H9 (cell line): ENCODE data around the gene TRPV6. TPM values are rescaled to one million over a fixed set of nuclear protein-coding genes. Genes with fewer than 3 reads are reported as not detected.

ENCODE experiments used
- DNase-seq: peaks from one replicate; pipeline ENCODE4 v3.0.0-alpha.2; 2017
- H2AFZ ChIP-seq: one replicate; pipeline ENCODE4 v1.6.1; 2013; ENCODE audit warnings: mild to moderate bottlenecking, low read length, control low read depth, moderate library complexity
- H2AK5ac ChIP-seq: 2 replicates; pipeline ENCODE4 v1.6.1; 2013; ENCODE audit warnings: low read length, control low read depth, mixed read lengths; ENCODE audit not compliant: insufficient read length
- H2BK120ac ChIP-seq: one replicate; pipeline ENCODE4 v1.6.1; 2013; ENCODE audit warnings: low read depth, mild to moderate bottlenecking, low read length, control low read depth, inconsistent platforms; ENCODE audit not compliant: poor library complexity, severe bottlenecking
- H2BK12ac ChIP-seq: 2 replicates; pipeline ENCODE4 v1.6.1; 2013; ENCODE audit warnings: low read length, control low read depth, mixed read lengths, low read depth; ENCODE audit not compliant: insufficient read length
- H2BK15ac ChIP-seq: 2 replicates; pipeline ENCODE4 v1.6.1; 2013; ENCODE audit warnings: low read depth, low read length, control low read depth
- H2BK20ac ChIP-seq: one replicate; pipeline ENCODE4 v1.6.1; 2013; ENCODE audit warnings: low read depth, mild to moderate bottlenecking, low read length, control low read depth, inconsistent platforms; ENCODE audit not compliant: poor library complexity, severe bottlenecking
- H2BK5ac ChIP-seq: 2 replicates; pipeline ENCODE4 v1.6.1; 2013; ENCODE audit warnings: low read length, control low read depth, mixed read lengths; ENCODE audit not compliant: insufficient read length
- H3K14ac ChIP-seq: 2 replicates; pipeline ENCODE4 v1.6.1; 2013; ENCODE audit warnings: low read length, control low read depth; ENCODE audit not compliant: insufficient read depth
- H3K18ac ChIP-seq: 2 replicates; pipeline ENCODE4 v1.6.1; 2013; ENCODE audit warnings: low read depth, mild to moderate bottlenecking, mixed read lengths, low read length, control low read depth; ENCODE audit not compliant: insufficient read length
- H3K23ac ChIP-seq: 2 replicates; pipeline ENCODE4 v1.6.1; 2013; ENCODE audit warnings: low read length, control low read depth, mixed read lengths, low read depth; ENCODE audit not compliant: insufficient read length
- H3K23me2 ChIP-seq: 2 replicates; pipeline ENCODE4 v1.6.1; 2013; ENCODE audit warnings: low read depth, mild to moderate bottlenecking, mixed read lengths, low read length, control low read depth; ENCODE audit not compliant: insufficient read length, poor library complexity, severe bottlenecking
- H3K27ac ChIP-seq: 2 replicates; pipeline ENCODE4 v1.5.1; 2013; ENCODE audit warnings: low read length, control low read depth, mixed read lengths, low read depth; ENCODE audit not compliant: insufficient read length
- H3K27me3 ChIP-seq: 2 replicates; pipeline ENCODE4 v1.6.1; 2013; ENCODE audit warnings: low read length, control low read depth, inconsistent platforms; ENCODE audit not compliant: insufficient read depth
- H3K4ac ChIP-seq: 2 replicates; pipeline ENCODE4 v1.6.1; 2013; ENCODE audit warnings: low read depth, mild to moderate bottlenecking, control low read depth, inconsistent platforms, low read length, moderate library complexity
- H3K4me1 ChIP-seq: 2 replicates; pipeline ENCODE4 v1.6.1; 2013; ENCODE audit warnings: low read length, control low read depth, inconsistent platforms; ENCODE audit not compliant: insufficient read depth
- H3K4me2 ChIP-seq: 2 replicates; pipeline ENCODE4 v1.6.1; 2013; ENCODE audit warnings: low read length, control low read depth, mixed read lengths; ENCODE audit not compliant: insufficient read length, insufficient read depth
- H3K56ac ChIP-seq: 2 replicates; pipeline ENCODE4 v1.6.1; 2013; ENCODE audit warnings: low read depth, mild to moderate bottlenecking, mixed read lengths, low read length, control low read depth; ENCODE audit not compliant: insufficient read length
- H3K79me1 ChIP-seq: 2 replicates; pipeline ENCODE4 v1.6.1; 2013; ENCODE audit warnings: low read depth, mild to moderate bottlenecking, moderate library complexity, low read length, control low read depth, inconsistent platforms; ENCODE audit not compliant: insufficient read depth, poor library complexity, severe bottlenecking
- H3K79me2 ChIP-seq: 2 replicates; pipeline ENCODE4 v1.6.1; 2013; ENCODE audit warnings: low read length, control low read depth, inconsistent platforms; ENCODE audit not compliant: insufficient read depth
- H3K9ac ChIP-seq: 2 replicates; pipeline ENCODE4 v1.6.1; 2013; ENCODE audit warnings: low read length, control low read depth, mixed read lengths; ENCODE audit not compliant: insufficient read length; ENCODE audit errors: extremely low read depth
- H3K9me3 ChIP-seq: one replicate; pipeline ENCODE4 v1.6.1; 2013; ENCODE audit warnings: low read depth, low read length, inconsistent platforms; ENCODE audit not compliant: control insufficient read depth
- H3T11ph ChIP-seq: one replicate; pipeline ENCODE4 v1.6.1; 2013; ENCODE audit warnings: mild to moderate bottlenecking, low read length, control low read depth, inconsistent platforms
- H4K20me1 ChIP-seq: one replicate; pipeline ENCODE4 v1.6.1; 2013; ENCODE audit not compliant: control insufficient read depth, insufficient read length, insufficient read depth
- H4K5ac ChIP-seq: 2 replicates; pipeline ENCODE4 v1.6.1; 2013; ENCODE audit warnings: low read depth, mild to moderate bottlenecking, mixed read lengths, low read length, control low read depth; ENCODE audit not compliant: insufficient read length
- H4K8ac ChIP-seq: replicated peaks from 2 replicates; pipeline ENCODE4 v1.6.1; 2013; ENCODE audit warnings: low read length, control low read depth, mixed read lengths, low read depth; ENCODE audit not compliant: insufficient read length
- H4K91ac ChIP-seq: 2 replicates; pipeline ENCODE4 v1.6.1; 2013; ENCODE audit warnings: low read depth, mild to moderate bottlenecking, moderate library complexity, mixed read lengths, low read length, control low read depth; ENCODE audit not compliant: insufficient read length
- H3K27ac Mint-ChIP-seq, 3 experiments: 2 replicates in 2 of 3; 3 replicates in 1 of 3; pipeline ENCODE4 v1.8.0; 2020 to 2021; ENCODE audit warnings: mixed read lengths in 3 of 3, mild to moderate bottlenecking in 1 of 3, moderate library complexity in 1 of 3
- H3K27me3 Mint-ChIP-seq: 2 replicates; pipeline ENCODE4 v1.8.0; 2021; ENCODE audit warnings: low read depth, mild to moderate bottlenecking, moderate library complexity, mixed read lengths
- H3K36me3 Mint-ChIP-seq, 3 experiments: 2 replicates in 2 of 3; 3 replicates in 1 of 3; pipeline ENCODE4 v1.8.0; 2020 to 2021; ENCODE audit warnings: low read depth in 3 of 3, mixed read lengths in 3 of 3; ENCODE audit not compliant: insufficient read depth in 1 of 3
- H3K4me1 Mint-ChIP-seq, 2 experiments: 2 replicates each; pipeline ENCODE4 v1.8.0; 2020; ENCODE audit warnings: mixed read lengths in 2 of 2
- H3K4me3 Mint-ChIP-seq, 2 experiments: 2 replicates in 1 of 2; 3 replicates in 1 of 2; pipeline ENCODE4 v1.8.0; 2020 to 2021; ENCODE audit warnings: mild to moderate bottlenecking in 2 of 2, mixed read lengths in 2 of 2, moderate library complexity in 1 of 2
- H3K9me3 Mint-ChIP-seq, 2 experiments: 2 replicates in 1 of 2; 3 replicates in 1 of 2; pipeline ENCODE4 v1.8.0; 2020; ENCODE audit warnings: mild to moderate bottlenecking in 2 of 2, mixed read lengths in 2 of 2, moderate library complexity in 1 of 2
- WGBS: extraction: QIAGEN DNeasy Blood & Tissue Kit; methylation state at CpG from one replicate; pipeline ENCODE4 v1.1.7; 2013; ENCODE audit warnings: missing lambda C conversion rate, low lambda C conversion rate, mixed read lengths; ENCODE audit not compliant: insufficient read length; ENCODE audit errors: extremely low coverage; 5-methylcytosine and 5-hydroxymethylcytosine counted together
- total RNA-seq: library from RNA; stranded (reverse); gene quantifications from 2 replicates; pipeline ENCODE4 v1.2.1, GENCODE V29; 2021
- TF ChIP-seq, protein P1 (sequence below): fragments of 200-600 bp; sonication (generic); conservative IDR thresholded peaks from 3 replicates; pipeline ENCODE4 v1.8.0; 2021; ENCODE audit warnings: antibody characterized with exemption, mild to moderate bottlenecking

Gene TRPV6
- total RNA-seq, 1 experiment from 2014 or later, result 0.61 TPM

GRCh38 chr7:142908290-142908689 lies 22.7 kb upstream of the TRPV6 start:
- H2BK20ac ChIP-seq, result no peak overlapping the region
- H3K27me3 ChIP-seq, result no peaks in the 10 kb centered on the region; the same call in 1 of the 2 replicates
- no peaks in the 10 kb centered on the region for H4K20me1 ChIP-seq
- no peak overlapping the region for H3K4me3 Mint-ChIP-seq
- H3K4me2 ChIP-seq, result no peak overlapping the region
- WGBS, result no CpG with 5 or more reads among the region's 11 CpGs
- H4K5ac ChIP-seq, result no peak overlapping the region
- peaks cover 20 to 30% of the 10 kb centered on the region in 2 experiments for H3K9me3 Mint-ChIP-seq
- H4K91ac ChIP-seq, result no peak overlapping the region
- no peak overlapping the region for H3K18ac ChIP-seq
- no peak overlapping the region for H2BK120ac ChIP-seq
- no peak overlapping the region for H2AFZ ChIP-seq
- H4K8ac ChIP-seq, result no peak overlapping the region
- peaks cover 3 to 14% (median 7%) of the 10 kb centered on the region in 3 experiments; a peak in 6 of 7 replicates for H3K36me3 Mint-ChIP-seq
- DNase-seq, result no peak
- peaks cover 9% of the 10 kb centered on the region for H3K27me3 Mint-ChIP-seq
- no peak overlapping the region for H3T11ph ChIP-seq
- H3K27ac Mint-ChIP-seq, result no peak overlapping the region
- H3K4ac ChIP-seq, result no peak overlapping the region
- no peaks in the 10 kb centered on the region for H3K79me1 ChIP-seq
- no peaks in the 10 kb centered on the region for H3K4me1 ChIP-seq
- H3K9ac ChIP-seq, result no peak overlapping the region
- H3K14ac ChIP-seq, result no peak overlapping the region
- TF ChIP-seq, protein P1, sequence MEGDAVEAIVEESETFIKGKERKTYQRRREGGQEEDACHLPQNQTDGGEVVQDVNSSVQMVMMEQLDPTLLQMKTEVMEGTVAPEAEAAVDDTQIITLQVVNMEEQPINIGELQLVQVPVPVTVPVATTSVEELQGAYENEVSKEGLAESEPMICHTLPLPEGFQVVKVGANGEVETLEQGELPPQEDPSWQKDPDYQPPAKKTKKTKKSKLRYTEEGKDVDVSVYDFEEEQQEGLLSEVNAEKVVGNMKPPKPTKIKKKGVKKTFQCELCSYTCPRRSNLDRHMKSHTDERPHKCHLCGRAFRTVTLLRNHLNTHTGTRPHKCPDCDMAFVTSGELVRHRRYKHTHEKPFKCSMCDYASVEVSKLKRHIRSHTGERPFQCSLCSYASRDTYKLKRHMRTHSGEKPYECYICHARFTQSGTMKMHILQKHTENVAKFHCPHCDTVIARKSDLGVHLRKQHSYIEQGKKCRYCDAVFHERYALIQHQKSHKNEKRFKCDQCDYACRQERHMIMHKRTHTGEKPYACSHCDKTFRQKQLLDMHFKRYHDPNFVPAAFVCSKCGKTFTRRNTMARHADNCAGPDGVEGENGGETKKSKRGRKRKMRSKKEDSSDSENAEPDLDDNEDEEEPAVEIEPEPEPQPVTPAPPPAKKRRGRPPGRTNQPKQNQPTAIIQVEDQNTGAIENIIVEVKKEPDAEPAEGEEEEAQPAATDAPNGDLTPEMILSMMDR, result no peak
- H3K79me2 ChIP-seq, result no peaks in the 10 kb centered on the region
- H3K9me3 ChIP-seq, result peaks cover 11% of the 10 kb centered on the region
- H3K23ac ChIP-seq, result no peak overlapping the region
- H2BK15ac ChIP-seq, result no peak overlapping the region
- no peak overlapping the region for H3K56ac ChIP-seq
- H2BK12ac ChIP-seq, result no peak overlapping the region
- H3K4me1 Mint-ChIP-seq, result peaks cover 0 to under 1% of the 10 kb centered on the region in 2 experiments; a peak in 2 of 4 replicates
- H3K23me2 ChIP-seq, result no peaks in the 10 kb centered on the region
- H3K27ac ChIP-seq, result no peak overlapping the region
- no peak overlapping the region for H2AK5ac ChIP-seq
- H2BK5ac ChIP-seq, result no peak overlapping the region
